BJ (cell line): ENCODE measurements around the gene GRIK3. TPM values are rescaled to one million over a fixed set of nuclear protein-coding genes. Genes with fewer than 3 reads are reported as not detected.

Experiments
- CTCF ChIA-PET: fragments of 350-600 bp; formaldehyde crosslinking; extraction: SDS; loops from one replicate; lab custom pipeline; 2021; ENCODE audit warnings: antibody characterized with exemption, inconsistent platforms; lab: Yijun Ruan, JAX
- POLR2A ChIA-PET: fragments of 300-600 bp; sonication (Branson Sonifier 250); formaldehyde crosslinking; extraction: SDS; loops from one replicate; lab custom pipeline; 2021; ENCODE audit warnings: antibody characterized with exemption; lab: Charles Lee
- DNase-seq: peaks from one replicate; pipeline ENCODE4 v3.0.0-alpha.2; 2011; ENCODE audit warnings: low read depth
- H3K27me3 ChIP-seq: 2 replicates; pipeline ENCODE4 v1.6.0; 2011; ENCODE audit warnings: low read length; ENCODE audit not compliant: control insufficient read depth, insufficient read depth
- H3K36me3 ChIP-seq: 2 replicates; pipeline ENCODE4 v1.5.1; 2011; ENCODE audit warnings: low read length; ENCODE audit not compliant: control insufficient read depth, insufficient read depth
- H3K4me3 ChIP-seq: 2 replicates; pipeline ENCODE4 v1.5.1; 2011; ENCODE audit warnings: low read depth, mild to moderate bottlenecking, control low read depth, low read length
- polyA plus RNA-seq: library from polyadenylated mRNA; depleted of rRNA; stranded (reverse); fragments of >200 nt; gene quantifications from 2 replicates; pipeline ENCODE4 v1.2.3, GENCODE V29; 2011
- TF ChIP-seq, protein P1 (sequence below): IDR thresholded peaks from 2 replicates; pipeline ENCODE4 v1.5.1; 2011; ENCODE audit warnings: low read depth, mild to moderate bottlenecking, control low read depth, inconsistent platforms, low read length, moderate library complexity; ENCODE audit not compliant: insufficient read depth

The GRIK3 gene
- polyA plus RNA-seq, 1 experiment = not detected

DNA sequence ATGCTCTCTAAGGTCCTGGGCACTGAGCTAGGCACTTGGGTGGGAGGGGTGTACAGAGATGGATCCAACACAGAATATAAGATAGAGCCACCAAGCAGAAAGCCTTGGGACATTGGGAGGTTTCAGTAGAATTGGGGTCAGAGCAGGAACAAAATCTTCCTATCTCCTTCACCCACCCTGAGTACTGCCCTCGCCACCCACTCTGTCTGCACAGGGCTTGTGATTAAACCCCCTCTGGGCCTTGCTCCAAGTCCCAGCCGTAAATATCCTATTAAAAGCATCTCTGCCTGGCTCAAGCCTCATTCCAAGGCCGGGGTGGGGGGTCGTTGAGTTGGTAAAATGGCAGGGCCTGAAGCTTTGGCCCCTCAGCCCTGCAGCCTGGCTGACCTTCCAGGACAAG lies 166.7 kb downstream of the GRIK3 start:
- Histone ChIP-seq H3K36me3 (no peaks in the 10 kb centered on the region), H3K4me3 (no peak overlapping the region), H3K27me3 (no peaks in the 10 kb centered on the region)
- ChIA-PET CTCF (interaction anchor here (0.6 kb wide), 1 partner anchor 541 kb away, joined by 3 read pairs; no protein-coding TSS in a partner anchor), POLR2A (no interaction called here)
- TF ChIP-seq, protein P1, sequence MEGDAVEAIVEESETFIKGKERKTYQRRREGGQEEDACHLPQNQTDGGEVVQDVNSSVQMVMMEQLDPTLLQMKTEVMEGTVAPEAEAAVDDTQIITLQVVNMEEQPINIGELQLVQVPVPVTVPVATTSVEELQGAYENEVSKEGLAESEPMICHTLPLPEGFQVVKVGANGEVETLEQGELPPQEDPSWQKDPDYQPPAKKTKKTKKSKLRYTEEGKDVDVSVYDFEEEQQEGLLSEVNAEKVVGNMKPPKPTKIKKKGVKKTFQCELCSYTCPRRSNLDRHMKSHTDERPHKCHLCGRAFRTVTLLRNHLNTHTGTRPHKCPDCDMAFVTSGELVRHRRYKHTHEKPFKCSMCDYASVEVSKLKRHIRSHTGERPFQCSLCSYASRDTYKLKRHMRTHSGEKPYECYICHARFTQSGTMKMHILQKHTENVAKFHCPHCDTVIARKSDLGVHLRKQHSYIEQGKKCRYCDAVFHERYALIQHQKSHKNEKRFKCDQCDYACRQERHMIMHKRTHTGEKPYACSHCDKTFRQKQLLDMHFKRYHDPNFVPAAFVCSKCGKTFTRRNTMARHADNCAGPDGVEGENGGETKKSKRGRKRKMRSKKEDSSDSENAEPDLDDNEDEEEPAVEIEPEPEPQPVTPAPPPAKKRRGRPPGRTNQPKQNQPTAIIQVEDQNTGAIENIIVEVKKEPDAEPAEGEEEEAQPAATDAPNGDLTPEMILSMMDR = no peak
- DNase-seq = no peak

DNA sequence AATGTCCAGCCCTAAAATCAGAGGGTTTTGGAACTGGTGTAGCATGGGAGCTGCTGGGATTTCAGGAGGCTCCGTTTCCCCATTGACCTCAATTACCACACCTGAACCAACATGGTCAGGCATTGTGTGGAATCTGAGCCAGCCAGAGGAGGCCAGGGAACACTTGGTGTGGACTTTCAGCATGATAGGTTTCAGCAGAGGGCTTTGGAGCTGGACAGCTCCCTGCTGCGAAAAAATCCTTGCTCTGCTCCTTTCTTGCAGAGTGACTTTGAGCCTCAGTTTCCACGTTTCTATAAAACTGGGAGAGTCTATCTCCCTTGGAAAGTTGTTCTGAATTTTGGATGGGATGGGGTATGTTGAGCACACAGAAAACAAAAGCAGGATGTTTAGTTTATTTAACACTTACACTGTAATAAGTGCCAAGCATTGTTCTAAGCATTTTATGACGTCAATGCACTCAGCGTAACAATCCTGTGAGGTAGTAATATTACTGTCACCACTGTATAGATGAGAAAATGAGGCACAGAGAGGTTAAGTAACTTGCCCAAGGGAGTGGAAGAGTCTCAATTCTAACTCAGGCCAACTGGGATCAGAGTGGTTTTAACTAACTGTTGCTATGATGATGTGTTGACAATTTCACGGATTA lies 168.0 kb downstream of the GRIK3 start:
- no peaks in the 10 kb centered on the region for H3K36me3 ChIP-seq
- ChIA-PET POLR2A (no interaction called here), CTCF (no interaction called here)
- TF ChIP-seq, protein P1 = no peak
- no peak overlapping the region for H3K4me3 ChIP-seq
- H3K27me3 ChIP-seq = no peaks in the 10 kb centered on the region
- DNase-seq = no peak

DNA sequence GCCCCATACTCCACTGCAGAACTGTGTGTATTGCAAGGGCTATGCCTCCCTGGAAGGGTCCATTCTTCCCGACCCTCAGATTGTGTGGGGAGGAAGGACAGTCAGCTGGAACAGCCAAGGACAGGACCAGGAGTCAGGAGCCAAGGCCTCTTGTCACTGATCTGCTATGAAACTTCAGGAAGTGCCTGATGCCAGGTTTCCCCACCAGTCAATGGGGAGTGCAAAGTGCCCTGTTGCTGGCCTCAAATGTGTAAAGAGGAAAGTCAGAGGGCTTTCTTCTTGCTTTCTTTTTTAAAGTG lies 168.8 kb downstream of the GRIK3 start:
- ChIA-PET POLR2A (no interaction called here), CTCF (no interaction called here)
- Histone ChIP-seq H3K4me3 (no peak overlapping the region), H3K36me3 (no peaks in the 10 kb centered on the region), H3K27me3 (no peaks in the 10 kb centered on the region)
- TF ChIP-seq, protein P1 = no peak
- no peak for DNase-seq

DNA sequence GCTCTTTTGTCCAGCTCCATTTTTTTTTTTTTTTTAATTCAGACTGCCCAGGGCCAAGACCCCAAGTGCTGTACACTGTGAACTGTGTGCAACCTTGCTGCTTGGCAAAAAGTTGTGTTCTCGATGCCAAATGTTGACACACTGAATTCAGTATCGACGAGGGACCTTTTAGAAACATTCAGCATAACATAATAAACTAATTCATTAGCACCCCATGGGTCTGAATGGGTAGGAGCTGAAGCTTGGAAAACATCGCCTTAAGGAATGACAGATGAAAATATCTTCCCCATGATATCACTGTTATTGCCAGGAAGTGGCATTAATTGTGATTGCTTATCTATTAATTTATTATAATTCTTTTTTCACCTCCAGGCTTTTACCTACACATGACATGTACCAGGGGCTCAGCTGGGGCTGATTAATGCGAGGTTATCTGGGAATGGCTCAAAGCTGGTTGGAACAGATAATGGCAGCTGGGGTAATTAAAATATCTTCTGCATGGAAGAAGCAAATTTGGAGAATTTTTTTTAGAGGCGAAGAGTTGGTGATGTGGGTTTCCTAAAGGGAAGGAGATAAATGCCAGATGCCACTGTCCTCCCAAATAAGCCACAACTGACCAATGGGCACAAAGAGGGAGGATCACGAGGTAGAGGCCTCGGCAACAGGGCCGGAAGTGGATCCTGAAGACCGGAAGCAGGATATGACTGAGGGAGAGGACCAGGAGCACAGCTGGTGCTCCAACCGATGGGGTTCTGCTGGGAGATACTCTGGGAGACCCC lies 169.3 kb downstream of the GRIK3 start:
- CTCF ChIA-PET = no interaction called here
- TF ChIP-seq, protein P1 = no peak
- POLR2A ChIA-PET = no interaction called here
- Histone ChIP-seq H3K4me3 (no peak overlapping the region), H3K36me3 (no peaks in the 10 kb centered on the region), H3K27me3 (no peaks in the 10 kb centered on the region)
- no peak for DNase-seq

DNA sequence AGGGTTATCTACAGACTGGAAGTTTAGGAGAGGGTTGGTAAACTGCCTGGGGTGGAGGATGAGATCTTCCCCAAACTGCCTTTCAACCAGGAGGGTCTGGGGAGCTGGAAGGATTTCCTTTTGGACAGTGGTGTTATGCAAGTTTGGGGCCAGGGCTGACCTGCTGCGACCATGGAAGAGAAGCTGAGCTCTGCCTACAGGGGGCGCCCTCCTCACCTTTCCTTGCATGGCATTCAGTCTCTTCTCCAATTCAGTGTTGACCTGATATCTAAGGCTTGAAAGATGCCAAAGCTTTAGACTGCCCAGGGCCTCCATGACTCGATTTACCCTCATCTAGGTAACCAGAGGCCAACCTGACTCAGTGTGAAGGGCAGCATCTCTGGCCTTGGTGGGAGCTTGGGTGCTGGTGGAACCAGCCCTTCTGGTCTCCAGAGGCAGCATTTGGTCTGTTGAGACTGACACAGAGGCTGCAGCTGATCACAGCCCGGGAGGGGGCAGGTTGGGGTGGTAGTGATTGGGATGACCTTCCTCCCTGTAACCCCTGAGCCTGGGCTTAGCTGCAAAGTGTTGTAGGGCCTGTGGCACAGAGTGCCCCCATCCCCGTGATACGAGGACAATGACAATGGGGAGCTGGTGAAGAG lies 170.0 kb downstream of the GRIK3 start:
- TF ChIP-seq, protein P1 = no peak; the same call in 1 of the 2 replicates
- H3K36me3 ChIP-seq = no peaks in the 10 kb centered on the region
- H3K4me3 ChIP-seq = no peak overlapping the region
- ChIA-PET CTCF (interaction anchor here (0.6 kb wide), 1 partner anchor 122 kb away, joined by 3 read pairs; no protein-coding TSS in a partner anchor), POLR2A (no interaction called here)
- no peak for DNase-seq
- H3K27me3 ChIP-seq = no peaks in the 10 kb centered on the region
